BE2C (cell line): ENCODE results near the gene ERCC3.

Experiments
- DNase-seq: peaks from one replicate; pipeline ENCODE4 v3.0.0-alpha.2; 2020
- H3K27me3 ChIP-seq: fragments of 250-450 bp; sonication (Bioruptor Pico); 2 replicates; pipeline ENCODE4 v1.5.1; 2020; ENCODE audit warnings: mild to moderate bottlenecking
- H3K36me3 ChIP-seq: fragments of 250-450 bp; sonication (Bioruptor Pico); 2 replicates; pipeline ENCODE4 v1.5.1; 2020; ENCODE audit warnings: mild to moderate bottlenecking
- H3K4me1 ChIP-seq: fragments of 250-450 bp; sonication (Bioruptor Pico); 2 replicates; pipeline ENCODE4 v1.5.1; 2020
- H3K4me3 ChIP-seq: 2 replicates; pipeline ENCODE4 v1.5.1; 2011; ENCODE audit warnings: low read depth, low read length
- H3K9me3 ChIP-seq: fragments of 250-450 bp; sonication (Bioruptor Pico); 2 replicates; pipeline ENCODE4 v1.5.1; 2020
- CTCF ChIP-seq: IDR thresholded peaks from 2 replicates; pipeline ENCODE4 v1.5.1; 2012; ENCODE audit warnings: mild to moderate bottlenecking, low read depth, low read length

The ERCC3 gene

GRCh38 chr2:127310980-127311379 lies 17.0 kb upstream of the ERCC3 start:
- Histone ChIP-seq H3K4me1 (no peaks in the 10 kb centered on the region), H3K9me3 (no peaks in the 10 kb centered on the region), H3K4me3 (no peak overlapping the region), H3K27me3 (no peaks in the 10 kb centered on the region), H3K36me3 (no peaks in the 10 kb centered on the region)
- no peak for DNase-seq
- TF ChIP-seq CTCF: no peak

GRCh38 chr2:127309468-127309867 lies 15.5 kb upstream of the ERCC3 start:
- TF ChIP-seq CTCF: no peak
- no peaks in the 10 kb centered on the region for H3K4me1 ChIP-seq
- no peaks in the 10 kb centered on the region for H3K9me3 ChIP-seq
- DNase-seq: no peak
- H3K4me3 ChIP-seq: no peak overlapping the region
- H3K27me3 ChIP-seq: no peaks in the 10 kb centered on the region
- H3K36me3 ChIP-seq: no peaks in the 10 kb centered on the region

GRCh38 chr2:127308586-127309138 lies 14.7 kb upstream of the ERCC3 start:
- Histone ChIP-seq H3K9me3 (no peaks in the 10 kb centered on the region), H3K4me3 (no peak overlapping the region), H3K36me3 (no peaks in the 10 kb centered on the region), H3K4me1 (no peaks in the 10 kb centered on the region), H3K27me3 (no peaks in the 10 kb centered on the region)
- no peak for DNase-seq
- TF ChIP-seq CTCF: no peak

GRCh38 chr2:127305990-127306585 lies 12.1 kb upstream of the ERCC3 start:
- TF ChIP-seq CTCF: no peak
- no peaks in the 10 kb centered on the region for H3K9me3 ChIP-seq
- H3K27me3 ChIP-seq: no peaks in the 10 kb centered on the region
- H3K4me1 ChIP-seq: no peaks in the 10 kb centered on the region
- H3K36me3 ChIP-seq: no peaks in the 10 kb centered on the region
- no peak for DNase-seq
- H3K4me3 ChIP-seq: no peak overlapping the region

GRCh38 chr2:127302168-127302567 lies 8.2 kb upstream of the ERCC3 start:
- TF ChIP-seq CTCF: no peak
- H3K36me3 ChIP-seq: no peaks in the 10 kb centered on the region
- DNase-seq: no peak
- no peaks in the 10 kb centered on the region for H3K9me3 ChIP-seq
- no peaks in the 10 kb centered on the region for H3K27me3 ChIP-seq
- H3K4me3 ChIP-seq: no peak overlapping the region
- H3K4me1 ChIP-seq: no peaks in the 10 kb centered on the region

- Histone ChIP-seq H3K36me3 (peaks cover 10% of the 10 kb centered on the region), H3K4me3 (peak overlapping the region; percentile 84), H3K27me3 (no peaks in the 10 kb centered on the region), H3K9me3 (no peaks in the 10 kb centered on the region), H3K4me1 (no peaks in the 10 kb centered on the region)
- no peak for DNase-seq
- TF ChIP-seq CTCF: no peak
These were observed 577 bp downstream of the ERCC3 start for GRCh38 chr2:127293386-127293747.
